NCI-H2029 (cell line): Measurements from ENCODE around the gene FBXO15.

ENCODE experiments used
- DNase-seq: peaks from one replicate; lab custom pipeline; 2025; lab: John Stamatoyannopoulos, UW

The FBXO15 gene

DNA sequence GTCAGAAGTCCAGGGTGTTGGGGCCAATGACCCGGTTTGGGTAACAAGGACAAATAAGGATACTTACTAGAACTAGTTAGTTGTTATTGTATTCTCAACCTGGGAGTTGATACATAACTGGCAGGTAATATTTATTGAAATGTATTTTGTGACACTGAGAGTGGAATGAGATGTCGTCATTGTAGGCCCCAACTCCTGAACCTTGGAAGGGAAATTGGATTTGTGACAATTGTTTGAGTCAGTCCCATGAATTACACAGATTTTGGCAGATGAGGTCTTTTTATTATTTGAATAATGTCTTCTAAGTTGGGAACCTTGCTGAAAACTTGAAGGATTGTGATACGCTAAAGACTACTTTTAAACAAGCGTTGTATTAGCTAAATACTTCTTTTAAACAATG, 5.7 kb upstream of the FBXO15 start:
- no peak for DNase-seq

DNA sequence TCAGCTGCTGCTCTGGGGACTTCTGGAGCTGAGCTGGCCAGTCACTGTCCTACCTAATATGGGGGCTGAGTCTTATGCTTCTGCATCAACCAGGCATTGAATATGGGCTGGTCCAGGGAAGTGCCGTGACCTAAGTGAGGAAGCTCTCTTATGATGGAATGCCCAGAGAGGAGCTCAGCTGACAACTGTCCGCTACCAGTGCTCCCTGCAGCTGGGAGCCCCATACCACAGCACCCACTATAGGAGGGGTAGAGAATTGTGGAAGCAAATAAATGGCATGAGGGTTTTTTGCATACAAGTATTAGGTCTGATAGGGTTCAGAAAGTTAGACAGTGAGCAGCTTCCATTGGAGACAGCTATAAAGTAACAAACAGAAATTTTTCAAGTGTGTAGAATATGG, 5.2 kb upstream of the FBXO15 start:
- DNase-seq, result no peak

DNA sequence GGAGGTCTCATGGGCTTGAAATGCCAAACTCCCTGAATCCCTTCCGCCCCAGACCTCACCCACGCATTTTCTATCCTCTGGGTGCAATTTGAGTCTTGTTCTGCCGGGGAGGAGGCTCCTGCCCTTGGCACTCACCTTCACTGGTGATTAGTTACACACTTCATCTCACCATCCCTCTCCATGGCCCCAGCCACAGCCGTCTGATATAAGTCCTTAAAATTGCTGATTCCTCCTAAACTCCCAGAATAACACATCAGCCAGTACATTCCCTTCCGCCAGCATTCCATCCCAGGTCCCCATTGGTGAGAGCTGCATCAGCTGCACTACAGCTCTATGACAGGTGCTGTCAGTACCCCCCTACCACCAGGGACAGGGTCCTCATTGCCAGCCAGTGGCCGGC, 4.6 kb upstream of the FBXO15 start:
- DNase-seq, result no peak

DNA sequence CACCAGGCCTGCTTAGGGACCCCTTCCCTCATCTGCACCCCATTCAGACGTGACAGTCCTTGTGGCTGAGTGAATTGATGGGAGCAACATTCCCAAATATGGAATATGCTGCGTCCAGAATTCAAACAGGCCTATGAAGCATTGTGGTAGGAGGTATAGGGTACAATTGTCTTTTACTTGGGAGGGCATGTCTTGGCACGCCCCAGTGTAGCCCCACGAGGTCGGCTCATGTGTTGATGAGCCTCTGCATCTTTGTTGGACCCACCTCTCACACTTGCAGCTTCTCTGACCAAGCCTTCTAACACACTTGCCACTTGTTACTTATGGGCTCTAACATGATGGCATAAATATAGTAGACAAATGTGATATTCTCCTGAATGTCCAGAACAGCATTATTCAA, 2.2 kb upstream of the FBXO15 start:
- DNase-seq, result no peak

DNA sequence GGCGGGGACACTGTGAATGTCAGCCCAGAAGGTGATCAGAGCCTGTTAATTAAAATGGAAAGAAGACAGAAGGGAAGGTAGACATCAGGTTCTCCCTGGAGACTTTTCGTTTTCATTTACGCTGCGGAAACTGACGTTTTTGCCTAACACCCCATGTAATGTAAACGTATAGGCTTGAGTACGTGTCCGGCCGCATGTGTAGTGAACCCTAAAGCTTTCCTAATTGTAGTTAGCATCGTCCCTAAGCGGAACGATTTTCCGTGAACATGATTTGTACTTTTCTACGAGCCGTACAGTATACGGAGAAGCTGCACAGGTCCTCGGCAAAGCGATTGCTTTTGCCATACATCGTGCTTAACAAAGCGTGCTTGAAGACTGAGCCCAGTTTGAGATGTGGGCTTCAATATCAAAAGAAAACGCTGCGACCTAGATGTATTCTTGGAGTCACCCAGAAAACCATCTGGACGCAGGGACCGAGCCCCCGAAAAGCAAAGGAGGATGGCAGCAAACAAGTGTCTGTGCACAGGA, 973 bp upstream of the FBXO15 start:
- DNase-seq, result no peak

DNA sequence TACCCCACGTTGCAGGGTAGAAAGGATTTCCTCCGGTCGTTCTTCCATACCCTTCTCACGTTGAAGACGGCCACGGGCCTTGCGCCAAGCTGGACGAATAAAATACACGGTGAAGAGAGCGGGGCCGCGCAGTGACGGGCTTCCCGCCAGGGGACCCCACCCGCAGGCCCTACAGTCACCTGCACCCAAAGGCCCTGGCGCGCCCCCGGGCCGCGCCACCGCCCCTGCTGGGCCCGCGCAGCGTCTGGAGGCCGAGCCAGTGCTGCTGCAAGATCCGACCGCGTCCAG, 199 bp downstream of the FBXO15 start:
- no peak for DNase-seq

DNA sequence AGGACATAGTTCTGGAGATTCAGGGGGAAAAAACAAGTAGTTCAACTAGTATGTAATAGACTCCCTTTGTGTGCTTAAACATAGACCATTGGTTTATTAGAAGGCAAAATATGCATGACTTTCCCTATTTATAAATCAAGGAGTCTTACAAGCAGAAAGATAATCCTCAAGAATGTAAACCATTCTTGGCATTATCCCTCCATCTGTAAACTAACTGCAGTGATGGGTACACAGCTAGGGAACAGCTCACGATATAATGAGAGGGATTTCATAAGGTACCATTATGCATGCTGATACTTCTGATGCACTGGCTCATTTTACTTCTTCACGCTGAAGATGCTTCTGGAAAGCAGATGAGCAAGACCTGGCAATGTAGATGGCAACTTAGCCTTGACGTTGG, 878 bp downstream of the FBXO15 start:
- DNase-seq, result no peak

DNA sequence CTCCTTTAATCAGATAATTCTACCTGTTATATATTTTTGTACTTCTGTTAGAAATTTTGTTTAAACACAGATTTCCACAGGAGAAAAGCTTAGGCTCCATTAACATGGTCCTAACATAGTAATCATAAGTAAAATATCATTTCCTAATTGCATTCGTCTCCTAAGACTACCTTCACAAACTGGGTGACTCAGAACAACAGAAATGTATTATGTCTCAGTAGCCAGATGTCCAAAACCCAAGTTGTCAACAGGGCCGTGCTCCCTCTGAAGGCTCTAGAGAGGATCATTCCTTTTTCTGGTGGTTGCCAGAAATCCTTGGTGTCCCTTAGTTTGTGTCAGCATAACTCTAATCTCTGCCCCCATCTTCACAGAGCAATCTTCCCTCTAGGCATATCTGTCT, 5.4 kb downstream of the FBXO15 start:
- no peak for DNase-seq

DNA sequence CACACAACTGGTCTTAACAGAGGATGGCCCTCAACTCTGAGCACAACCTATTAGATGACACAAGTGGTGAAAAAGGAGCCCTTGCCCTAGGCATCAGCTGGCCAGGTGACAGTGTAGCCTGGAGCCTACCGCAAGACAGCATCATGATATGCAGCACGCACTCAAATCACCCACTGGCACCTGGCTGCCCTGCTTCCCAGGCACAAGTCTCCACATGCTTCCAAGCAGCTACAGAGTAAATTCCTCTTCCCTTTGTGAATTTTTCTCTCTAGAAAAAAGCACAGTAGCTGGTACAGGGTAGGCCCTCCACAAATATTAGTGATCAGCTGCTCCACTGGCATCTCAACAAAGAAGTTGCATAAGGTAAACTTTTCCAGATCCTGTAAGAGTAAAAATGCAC, 6.0 kb downstream of the FBXO15 start:
- no peak for DNase-seq

DNA sequence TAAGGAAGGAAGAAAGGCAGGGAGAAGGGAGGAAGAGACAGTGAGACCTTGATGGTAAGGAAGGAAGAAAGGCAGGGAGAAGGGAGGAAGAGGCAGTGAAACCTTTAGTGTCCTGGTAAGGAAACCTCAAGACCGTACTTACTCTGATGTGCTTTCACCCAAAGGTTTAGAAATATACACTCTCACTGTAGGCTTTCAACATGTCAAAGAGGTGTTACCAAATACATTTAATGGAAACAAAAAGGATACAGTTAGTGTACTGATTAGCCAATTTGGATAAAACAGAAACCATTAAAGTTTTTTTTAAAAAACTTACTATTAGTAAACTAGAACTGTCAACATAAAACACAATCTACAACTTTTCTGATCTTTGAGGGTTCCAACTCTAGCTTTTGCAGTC, 7.1 kb downstream of the FBXO15 start:
- no peak for DNase-seq

DNA sequence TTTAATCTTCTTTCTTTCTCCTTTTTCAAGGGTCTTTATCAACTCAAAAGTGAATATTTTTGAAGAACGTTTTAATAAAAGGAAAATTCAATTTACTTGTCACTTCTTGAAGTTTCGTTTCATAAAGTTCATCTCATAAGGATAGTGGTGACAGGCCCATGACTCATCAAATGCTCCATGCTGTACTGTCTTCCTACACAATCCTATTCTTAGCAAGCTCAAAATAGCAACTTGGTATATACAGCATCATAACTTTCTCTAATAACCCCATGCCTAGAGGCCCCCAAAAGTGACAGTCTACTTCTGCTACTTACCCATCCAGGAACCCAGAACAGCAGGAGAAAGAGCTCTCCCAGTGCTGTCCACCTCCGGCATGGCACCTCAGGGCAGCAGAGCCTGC, 7.7 kb downstream of the FBXO15 start:
- no peak for DNase-seq

DNA sequence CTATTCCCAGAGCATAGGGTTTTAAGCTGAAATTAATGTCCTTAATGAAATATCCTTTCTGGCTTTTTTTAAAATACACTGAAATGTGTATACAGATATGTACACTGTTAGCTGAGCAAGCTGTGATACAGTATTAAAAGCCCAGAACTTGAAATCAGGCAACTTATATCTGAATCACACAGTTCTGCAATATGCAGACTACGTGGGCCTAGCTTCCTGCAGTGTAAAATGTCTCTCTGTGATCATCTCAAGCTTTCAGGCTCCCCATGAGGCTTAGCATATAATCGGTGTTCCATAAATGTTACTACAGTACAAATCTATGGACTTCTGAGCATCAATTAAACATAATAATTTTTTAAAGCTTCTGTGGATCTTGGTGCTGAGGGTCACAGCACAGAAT, 8.2 kb downstream of the FBXO15 start:
- no peak for DNase-seq

DNA sequence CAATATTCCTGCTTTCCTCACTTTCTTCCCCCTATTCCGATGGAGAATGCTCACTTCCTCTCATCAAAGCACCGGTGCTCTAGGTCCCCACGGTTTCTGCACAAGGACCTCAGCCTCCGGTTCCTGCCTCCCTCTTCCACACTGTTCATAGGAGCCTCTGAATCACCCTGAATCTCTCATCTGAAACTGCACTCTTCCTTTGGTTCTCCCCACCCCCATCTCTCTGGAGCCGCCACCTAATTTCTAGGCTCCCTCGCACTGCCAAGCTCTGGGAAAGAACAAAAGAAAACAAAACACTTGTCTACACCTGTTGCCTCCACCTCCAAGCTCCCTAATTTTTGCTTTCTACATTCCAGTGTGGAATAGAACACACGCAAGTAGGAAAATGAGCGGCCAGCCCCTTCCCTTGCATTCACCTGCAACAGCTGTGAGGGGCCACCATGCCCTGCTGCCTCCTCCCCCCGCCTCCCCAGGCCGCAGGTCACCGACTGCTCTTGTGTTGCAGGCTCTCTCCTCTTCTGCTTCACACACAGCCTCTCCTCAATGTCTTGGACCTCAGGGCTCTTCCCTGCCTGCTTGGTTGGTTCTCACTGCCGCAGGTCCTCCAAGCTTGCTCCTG, 9.6 kb downstream of the FBXO15 start:
- no peak for DNase-seq

DNA sequence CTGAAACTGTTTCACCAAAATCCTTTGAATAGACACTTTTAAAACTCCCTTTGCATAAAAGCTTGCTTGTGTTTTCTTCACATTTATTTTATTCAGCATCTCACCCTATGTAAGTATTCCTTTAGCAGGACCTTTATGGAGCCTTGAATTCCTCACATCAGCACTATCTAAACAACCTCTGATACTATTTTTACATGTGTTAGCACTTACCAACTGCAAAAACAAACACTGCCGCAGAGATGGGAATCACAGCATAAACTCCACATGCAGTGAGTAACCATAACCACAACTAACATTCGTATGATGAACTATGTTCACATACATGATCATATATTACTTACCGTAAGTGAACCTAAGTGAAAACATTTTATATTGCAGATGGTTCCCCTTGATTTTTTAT, 15.4 kb downstream of the FBXO15 start:
- no peak for DNase-seq

DNA sequence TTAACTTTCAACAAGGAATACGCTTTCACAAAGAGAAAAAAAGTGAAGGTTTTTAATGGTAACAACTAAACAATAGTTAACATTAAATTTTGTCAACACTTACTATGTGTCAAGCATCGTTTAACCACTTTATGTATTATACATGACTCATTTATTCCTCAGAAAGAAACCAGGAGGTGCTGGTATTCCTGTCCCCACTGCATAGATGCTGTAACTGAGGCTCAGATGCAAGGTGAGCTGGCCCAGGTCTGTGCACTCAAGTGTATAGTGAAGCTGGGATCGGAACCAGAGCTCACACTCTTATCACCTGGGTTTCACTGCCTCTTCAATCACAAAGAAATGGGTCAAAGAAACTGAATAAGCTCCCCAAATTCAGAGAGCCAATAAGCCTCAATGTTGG, 16.5 kb downstream of the FBXO15 start:
- DNase-seq, result no peak

DNA sequence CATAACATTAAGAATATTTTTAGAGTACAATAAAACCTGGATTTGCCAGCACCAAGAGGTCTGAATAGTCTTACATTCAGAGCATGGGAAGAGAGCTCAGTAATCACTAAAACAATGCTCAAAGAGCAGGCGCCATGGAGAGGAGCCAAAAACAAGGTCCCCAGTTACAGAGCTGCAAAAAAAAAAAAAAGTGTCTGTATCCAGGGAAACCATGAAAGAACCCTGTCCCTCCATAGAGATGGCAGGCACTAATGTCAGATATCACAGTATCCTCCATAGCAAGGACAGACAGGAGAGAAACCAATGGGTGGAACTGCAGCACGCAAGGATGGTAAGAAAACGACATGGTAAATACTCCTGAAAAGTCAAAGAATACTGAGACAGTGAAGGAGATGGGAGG, 19.5 kb downstream of the FBXO15 start:
- DNase-seq, result no peak

DNA sequence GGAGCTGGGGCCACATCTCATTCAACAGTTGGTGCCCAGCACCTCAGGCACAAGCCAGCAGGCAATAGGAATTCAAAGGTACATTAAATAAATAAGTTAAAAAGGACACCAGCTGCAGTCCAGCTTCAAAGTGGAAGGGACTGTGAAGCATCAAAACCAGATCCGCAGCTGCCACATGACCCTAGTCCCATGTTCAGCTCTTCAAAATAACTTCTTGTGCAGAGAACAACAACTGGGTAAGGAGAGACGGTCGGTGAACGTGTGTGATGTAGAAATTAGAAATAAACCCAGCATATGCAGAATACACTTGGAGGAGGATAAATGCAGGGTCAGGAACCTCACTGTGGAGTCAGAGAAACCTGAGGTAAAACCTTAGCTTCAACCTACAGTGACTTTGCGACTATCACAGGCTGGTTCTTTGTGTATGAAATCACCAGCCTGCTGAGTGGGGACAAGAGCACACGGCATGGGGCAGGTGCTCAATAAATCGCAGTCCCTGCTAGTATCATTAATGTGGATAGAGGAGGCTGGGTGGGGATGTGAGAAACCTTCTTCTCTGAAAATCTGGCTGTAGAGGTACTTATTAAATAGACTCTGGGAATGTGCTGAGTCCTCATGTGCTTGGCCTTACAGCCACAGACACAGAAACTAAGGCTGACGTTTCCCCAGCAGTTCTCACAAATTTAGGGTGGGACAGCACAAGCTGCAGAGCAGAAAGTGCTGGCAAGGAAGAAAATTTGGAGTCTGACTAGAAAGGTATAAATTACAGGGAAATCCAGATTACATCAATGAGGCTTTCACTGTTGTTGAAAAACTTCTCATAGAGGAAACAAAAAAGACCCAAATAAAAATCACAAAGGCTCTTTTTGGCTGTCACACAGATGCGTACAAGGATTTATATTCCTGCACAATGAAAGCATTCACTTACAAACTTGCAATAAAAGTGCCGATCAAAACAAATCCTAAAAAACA, 20.7 kb downstream of the FBXO15 start:
- DNase-seq, result no peak

DNA sequence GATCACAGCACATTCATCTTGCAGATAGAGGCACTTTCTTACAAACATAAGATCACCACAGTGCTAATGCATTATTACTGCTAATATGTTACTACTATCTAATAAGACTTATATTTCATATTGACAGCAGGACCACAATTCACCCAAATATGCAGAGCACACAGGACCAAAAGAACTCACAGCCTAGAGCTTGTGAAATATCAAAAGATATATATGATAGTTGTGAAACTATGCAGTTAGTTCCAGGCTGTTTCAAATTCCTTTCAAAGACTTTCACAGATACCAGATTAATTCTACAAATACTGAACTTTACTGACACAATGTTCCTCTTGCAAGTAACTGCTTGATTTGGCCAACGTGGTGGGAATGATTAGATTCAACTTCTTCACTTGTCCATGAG, 23.0 kb downstream of the FBXO15 start:
- DNase-seq, result no peak

DNA sequence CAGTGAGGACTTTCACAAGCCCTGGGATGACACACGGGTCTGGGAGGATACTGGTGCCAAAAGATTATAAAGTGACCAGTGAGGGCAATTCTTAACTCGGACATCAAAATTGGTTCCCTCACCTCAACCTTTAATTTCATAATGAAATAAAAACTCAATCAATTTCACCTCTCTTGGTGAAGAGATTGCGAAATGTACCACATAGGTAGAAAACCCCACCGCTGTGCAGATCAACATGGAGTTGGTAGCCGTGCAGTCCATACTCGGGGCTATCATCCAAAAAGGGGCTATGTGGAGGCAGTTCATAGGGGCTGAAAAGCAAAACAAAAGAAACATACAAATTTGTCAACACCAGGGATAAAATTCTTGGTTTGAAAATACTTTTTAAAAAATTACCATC, 24.4 kb downstream of the FBXO15 start:
- no peak for DNase-seq

DNA sequence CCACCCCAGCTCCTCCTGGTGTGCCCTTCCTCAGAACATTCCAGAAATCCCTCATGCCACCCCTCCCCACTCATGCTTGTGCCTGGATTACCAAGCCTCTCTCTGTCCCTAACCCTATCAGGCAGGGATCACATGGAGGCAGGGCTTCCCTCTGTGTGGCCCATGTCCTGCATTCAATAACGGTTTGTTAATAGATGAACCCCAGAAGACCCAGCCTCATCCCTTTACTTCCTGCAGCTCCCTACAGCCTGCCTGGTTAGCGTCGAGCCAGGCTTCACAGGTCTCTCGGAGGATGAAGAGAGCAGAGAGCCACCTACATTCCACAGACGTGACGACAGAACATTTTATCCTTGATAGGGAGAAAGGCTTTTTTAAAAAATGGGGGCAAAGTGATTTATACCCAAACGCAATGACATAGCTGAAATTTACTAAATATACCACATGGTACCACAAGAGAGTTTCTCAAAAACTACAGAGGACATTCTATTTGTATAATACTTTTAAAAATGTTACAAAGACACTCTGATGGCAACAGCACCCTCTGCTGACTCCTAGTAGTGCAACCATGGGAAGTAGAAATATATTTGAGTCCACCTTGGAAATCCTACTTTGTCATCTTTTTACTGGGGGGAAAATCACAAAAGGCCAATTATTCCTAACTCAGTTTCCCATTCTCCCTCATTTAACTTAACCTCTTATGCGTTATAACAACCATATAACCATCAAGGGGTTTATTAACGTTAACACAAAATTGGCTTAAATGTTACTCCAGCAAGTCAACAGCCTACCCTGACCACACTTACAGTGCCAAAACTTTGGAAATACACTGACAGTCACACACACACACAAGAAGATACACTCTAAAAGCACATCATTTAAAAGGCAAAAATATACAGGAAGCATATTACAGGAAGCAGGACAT, 30.7 kb downstream of the FBXO15 start:
- no peak for DNase-seq

DNA sequence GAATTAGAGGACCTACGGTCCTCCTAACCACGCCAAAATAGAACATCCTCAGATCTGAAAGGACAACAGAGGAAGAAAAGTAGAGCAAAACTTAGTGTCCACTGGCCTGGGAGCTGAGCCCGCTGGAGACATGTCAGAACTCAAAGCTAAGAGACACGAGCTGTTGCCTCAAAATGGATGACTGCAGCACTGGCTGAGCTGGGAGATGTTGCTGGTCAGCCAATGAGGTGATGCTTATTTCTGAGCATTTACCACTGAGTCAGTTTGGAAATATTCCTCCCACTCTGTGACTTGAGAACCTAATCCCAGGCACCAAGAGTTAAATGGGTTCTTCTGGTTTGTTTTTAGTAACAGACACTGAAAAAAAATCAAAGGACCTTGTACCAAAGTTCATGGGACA, 32.6 kb downstream of the FBXO15 start:
- no peak for DNase-seq

DNA sequence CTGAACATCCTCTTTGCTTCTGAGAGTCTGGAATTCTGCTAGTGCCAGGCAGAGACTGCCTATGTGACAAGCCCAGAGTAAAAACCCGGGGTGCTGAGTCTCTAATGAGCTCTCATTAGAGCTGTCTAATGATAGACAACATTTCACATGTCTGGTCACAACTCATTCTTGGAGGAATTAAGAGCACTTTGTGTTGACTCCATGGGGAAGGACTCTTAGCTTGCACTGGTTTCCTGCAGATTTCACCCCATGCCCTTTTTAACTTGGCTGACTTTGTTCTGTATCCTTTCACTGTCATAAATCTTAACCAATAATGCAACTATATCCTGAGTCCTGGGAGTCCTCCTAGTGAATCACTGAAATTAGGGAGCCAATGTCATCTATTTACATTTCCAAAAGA, 33.5 kb downstream of the FBXO15 start:
- DNase-seq, result no peak

DNA sequence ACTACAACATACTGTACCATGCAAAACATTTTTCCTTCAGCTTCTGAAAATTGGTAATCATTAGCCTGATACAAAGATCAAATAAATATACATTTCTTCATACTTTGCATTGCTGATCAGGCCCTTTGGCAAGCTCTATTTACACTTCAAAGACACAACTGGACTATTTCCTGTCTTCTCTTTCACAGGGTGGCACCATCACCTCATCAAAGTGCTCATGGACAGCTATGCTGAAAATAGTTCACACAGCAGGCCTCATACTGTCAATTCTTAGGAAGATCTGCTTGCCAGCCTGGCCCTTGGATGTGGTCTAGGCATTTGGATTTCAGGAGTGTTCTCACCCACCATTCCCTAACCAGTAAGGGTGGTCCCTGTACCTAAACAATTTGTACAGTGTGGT, 33.9 kb downstream of the FBXO15 start:
- DNase-seq, result no peak
